SK-N-SH (cell line): ENCODE measurements around the gene AVPR1A.
A peak's percentile ranks its signal among the peaks of the same experiment; 100 is the strongest.

Experiments used
- CTCF ChIP-seq: fragments of 200-600 bp; sonication (generic); IDR thresholded peaks from 2 replicates; pipeline ENCODE4 v1.6.1; 2017; ENCODE audit warnings: antibody characterized with exemption, mild to moderate bottlenecking, moderate library complexity
- EZH2phosphoT487 ChIP-seq: fragments of 200-600 bp; sonication (generic); IDR thresholded peaks from 2 replicates; pipeline ENCODE4 v1.6.1; 2017; ENCODE audit warnings: low read depth, mixed run types, mild to moderate bottlenecking, antibody characterized with exemption, moderate library complexity, borderline replicate concordance
- GABPA ChIP-seq: IDR thresholded peaks from 2 replicates; pipeline ENCODE4 v1.4.0; 2012; ENCODE audit warnings: low read depth, mild to moderate bottlenecking
- GATA2 ChIP-seq: sonication (generic); formaldehyde crosslinking; IDR thresholded peaks from 2 replicates; pipeline ENCODE4 v1.5.0; 2020; ENCODE audit warnings: mild to moderate bottlenecking, missing genetic modification reagents
- MAX ChIP-seq: IDR thresholded peaks from 2 replicates; pipeline ENCODE4 v1.4.0; 2012; ENCODE audit warnings: low read depth
- MEF2A ChIP-seq: IDR thresholded peaks from 2 replicates; pipeline ENCODE4 v1.4.0; 2012; ENCODE audit warnings: low read depth, borderline replicate concordance
- NFIC ChIP-seq: IDR thresholded peaks from 2 replicates; pipeline ENCODE4 v1.4.0; 2012; ENCODE audit warnings: borderline replicate concordance
- PBX3 ChIP-seq: IDR thresholded peaks from 2 replicates; pipeline ENCODE4; 2012
- POLR2AphosphoS5 ChIP-seq: IDR thresholded peaks from 2 replicates; pipeline ENCODE4 v1.6.1; 2012; ENCODE audit warnings: low read depth, low read length
- RAD21 ChIP-seq: IDR thresholded peaks from 2 replicates; pipeline ENCODE4 v1.6.1; 2012; ENCODE audit warnings: mild to moderate bottlenecking, low read length
- REST ChIP-seq: IDR thresholded peaks from 2 replicates; pipeline ENCODE4 v1.6.1; 2012; ENCODE audit warnings: mild to moderate bottlenecking, low read depth, low read length, moderate library complexity
- RXRA ChIP-seq: IDR thresholded peaks from 2 replicates; pipeline ENCODE4 v1.4.0; 2012; ENCODE audit warnings: low read depth, mild to moderate bottlenecking, borderline replicate concordance
- USF1 ChIP-seq: IDR thresholded peaks from 2 replicates; pipeline ENCODE4 v1.4.0; 2012; ENCODE audit warnings: low read depth, borderline replicate concordance

- TF ChIP-seq EZH2phosphoT487 (0 out of 2 replicates have a peak, but pooled peaks have one; percentile 34), GABPA (no peak), GATA2 (CRISPR knock-in tag) (no peak), CTCF (peak; percentile 81), MAX (no peak), NFIC (no peak), USF1 (no peak), REST (no peak), MEF2A (no peak), RAD21 (peak; percentile 29; the same call in 1 of the 2 replicates), PBX3 (no peak), POLR2AphosphoS5 (no peak), RXRA (no peak)
Observed at GRCh38 chr12:63151623-63152320, 771 bp upstream of the AVPR1A start.
